Transverse colon (tissue), 4 donors: ENCODE measurements around the gene ERVV-1. TPM values are rescaled to one million over a fixed set of nuclear protein-coding genes. Genes with fewer than 3 reads are reported as not detected.

Source experiments
- DNase-seq: peaks from one replicate; pipeline ENCODE4 v3.0.0-alpha.2; 2019
- H3K27ac ChIP-seq, 4 donors: fragments of 200-600 bp; sonication (generic); 2 replicates each; pipeline ENCODE4 v1.5.1; 2016 to 2018; ENCODE audit warnings: inconsistent platforms in 4 of 4
- H3K27me3 ChIP-seq: fragments of 200-600 bp; sonication (generic); 2 replicates; pipeline ENCODE4 v1.5.1; 2017; ENCODE audit warnings: inconsistent platforms
- H3K36me3 ChIP-seq, 4 donors: fragments of 200-600 bp; sonication (generic); 2 replicates each; pipeline ENCODE4 v1.5.1; 2017 to 2019; ENCODE audit warnings: inconsistent platforms in 4 of 4
- H3K4me1 ChIP-seq, 4 donors: fragments of 200-600 bp; sonication (generic); 2 replicates each; pipeline ENCODE4 v1.5.1; 2017 to 2020; ENCODE audit warnings: inconsistent platforms in 4 of 4
- H3K4me3 ChIP-seq, 4 donors: fragments of 200-600 bp; sonication (generic); 1 replicate in 1 of 4; 2 replicates in 3 of 4; pipeline versions ENCODE4 v1.5.1 to v1.6.1; 2017 to 2019; ENCODE audit warnings: inconsistent platforms in 4 of 4
- H3K9me3 ChIP-seq, 2 donors: fragments of 200-600 bp; sonication (generic); 2 replicates each; pipeline ENCODE4 v1.5.1; 2017 to 2019; ENCODE audit warnings: inconsistent platforms in 2 of 2
- CTCF ChIP-seq, 5 experiments: fragments of 200-600 bp in 3 of 5; fragments of 450-650 bp in 2 of 5; sonication (generic) in 3 of 5; IDR thresholded peaks; 1 replicate in 2 of 5; 2 replicates in 3 of 5; pipeline ENCODE4 v1.5.1; 2016 to 2017; ENCODE audit warnings: antibody characterized with exemption in 5 of 5, inconsistent platforms in 3 of 5, mild to moderate bottlenecking in 2 of 5, moderate library complexity in 1 of 5
- EP300 ChIP-seq: sonication (generic); formaldehyde crosslinking; IDR thresholded peaks from one replicate; pipeline ENCODE4 v1.6.1; 2017; ENCODE audit warnings: antibody characterized with exemption, low read depth
- POLR2A ChIP-seq: fragments of 450-650 bp; IDR thresholded peaks from one replicate; pipeline ENCODE4 v1.6.1; 2016; ENCODE audit warnings: antibody characterized with exemption, mild to moderate bottlenecking, moderate library complexity
- POLR2AphosphoS5 ChIP-seq, 3 donors: sonication (generic); formaldehyde crosslinking; IDR thresholded peaks; one replicate each; pipeline ENCODE4 v1.6.1; 2016; ENCODE audit warnings: antibody characterized with exemption in 3 of 3
- WGBS, 2 donors: methylation state at CpG; one replicate each; pipeline ENCODE4 v1.1.5; 2018; ENCODE audit warnings: low coverage in 1 of 2; 5-methylcytosine and 5-hydroxymethylcytosine counted together
- in situ Hi-C, 4 donors: fragments of 200-750 bp; cut with MboI; loops; one replicate each; pipeline versions ENCODE4 v1.15.0 to v1.15.1; 2017; ENCODE audit warnings: low sequenced_read_pairs in 3 of 4, low pct_ligation_motif_present in 1 of 4, low pct_unique_long_range_greater_than_20kb in 1 of 4
- intact Hi-C: fragments of 100-400 bp; cut with DNase I; formaldehyde crosslinking; loops from one replicate; pipeline ENCODE4 v1.15.1; 2023; ENCODE audit warnings: low total_unique reads
- total RNA-seq, 4 donors: library from RNA; depleted of rRNA; stranded (reverse); fragments of >200 nt; gene quantifications; one replicate each; pipeline ENCODE4 v1.1.0, GENCODE V29; 2016

ERVV-1 gene
- total RNA-seq, 4 donors from 2014 or later: not detected

GRCh38 chr19:53010494-53010893, 3.2 kb upstream of the ERVV-1 start:
- peaks cover 0 to under 1% of the 10 kb centered on the region in 2 donors for H3K9me3 ChIP-seq
- no peaks in the 10 kb centered on the region for H3K36me3 ChIP-seq
- in situ Hi-C loops (no loop called here), intact Hi-C loops (no loop called here)
- no peak overlapping the region for H3K27ac ChIP-seq
- WGBS, 2 donors: 54 to 80% methylated on average over 1 to 9 of the region's 9 CpGs
- no peaks in the 10 kb centered on the region for H3K27me3 ChIP-seq
- H3K4me1 ChIP-seq: no peaks in the 10 kb centered on the region
- DNase-seq: no peak
- no peak overlapping the region for H3K4me3 ChIP-seq
- TF ChIP-seq POLR2A (no peak), EP300 (no peak), CTCF (IDR thresholded peaks at IDR 0.05) (no peak), POLR2AphosphoS5 (IDR thresholded peaks at IDR 0.05) (no peak)

- intact Hi-C loops (no loop called here), in situ Hi-C loops (no loop called here)
- H3K27me3 ChIP-seq: no peaks in the 10 kb centered on the region
- no peak overlapping the region for H3K4me3 ChIP-seq
- 72% methylated on average over 6 of the region's 6 CpGs; no CpG with 5 or more reads in 1 of the 2 donors for WGBS, 2 donors
- no peaks in the 10 kb centered on the region for H3K36me3 ChIP-seq
- no peaks in the 10 kb centered on the region for H3K4me1 ChIP-seq
- no peak overlapping the region for H3K27ac ChIP-seq
- TF ChIP-seq POLR2AphosphoS5 (IDR thresholded peaks at IDR 0.05) (no peak), CTCF (IDR thresholded peaks at IDR 0.05) (no peak), POLR2A (no peak), EP300 (no peak)
- no peak for DNase-seq
- peaks cover 2 to 4% of the 10 kb centered on the region in 2 donors for H3K9me3 ChIP-seq
These were observed 1.7 kb upstream of the ERVV-1 start for GRCh38 chr19:53012006-53012405.

- 76 to 100% methylated on average over 1 to 2 of the region's 2 CpGs for WGBS, 2 donors
- TF ChIP-seq POLR2A (no peak), CTCF (IDR thresholded peaks at IDR 0.05) (no peak), POLR2AphosphoS5 (IDR thresholded peaks at IDR 0.05) (no peak), EP300 (no peak)
- Histone ChIP-seq H3K9me3 (peaks cover 2 to 11% of the 10 kb centered on the region in 2 donors), H3K4me1 (no peaks in the 10 kb centered on the region), H3K27me3 (no peaks in the 10 kb centered on the region), H3K36me3 (no peaks in the 10 kb centered on the region), H3K27ac (no peak overlapping the region), H3K4me3 (no peak overlapping the region)
- intact Hi-C loops (no loop called here), in situ Hi-C loops (no loop called here)
- no peak for DNase-seq
These were observed 1.4 kb downstream of the ERVV-1 start for GRCh38 chr19:53015159-53015558.

GRCh38 chr19:53015730-53016129, 2.0 kb downstream of the ERVV-1 start:
- Histone ChIP-seq H3K27ac (no peak overlapping the region), H3K27me3 (no peaks in the 10 kb centered on the region), H3K4me1 (no peaks in the 10 kb centered on the region), H3K9me3 (peaks cover 6 to 17% of the 10 kb centered on the region in 2 donors), H3K36me3 (no peaks in the 10 kb centered on the region), H3K4me3 (no peak overlapping the region)
- no peak for DNase-seq
- intact Hi-C loops (no loop called here), in situ Hi-C loops (no loop called here)
- TF ChIP-seq POLR2AphosphoS5 (IDR thresholded peaks at IDR 0.05) (no peak), CTCF (IDR thresholded peaks at IDR 0.05) (no peak), EP300 (no peak), POLR2A (no peak)
- 82 to 86% methylated on average over 8 of the region's 8 CpGs for WGBS, 2 donors
